SH-SY5Y (cell line): ENCODE results near the gene RPLP2.

ENCODE experiments used
- GATA2 ChIP-seq: IDR thresholded peaks from 2 replicates; pipeline ENCODE4 v1.6.1; 2011; ENCODE audit warnings: mild to moderate bottlenecking, low read depth, low read length
- GATA3 ChIP-seq: IDR thresholded peaks from 2 replicates; pipeline ENCODE4 v1.6.1; 2011; ENCODE audit warnings: low read depth, mild to moderate bottlenecking, low read length, moderate library complexity

The RPLP2 gene

DNA sequence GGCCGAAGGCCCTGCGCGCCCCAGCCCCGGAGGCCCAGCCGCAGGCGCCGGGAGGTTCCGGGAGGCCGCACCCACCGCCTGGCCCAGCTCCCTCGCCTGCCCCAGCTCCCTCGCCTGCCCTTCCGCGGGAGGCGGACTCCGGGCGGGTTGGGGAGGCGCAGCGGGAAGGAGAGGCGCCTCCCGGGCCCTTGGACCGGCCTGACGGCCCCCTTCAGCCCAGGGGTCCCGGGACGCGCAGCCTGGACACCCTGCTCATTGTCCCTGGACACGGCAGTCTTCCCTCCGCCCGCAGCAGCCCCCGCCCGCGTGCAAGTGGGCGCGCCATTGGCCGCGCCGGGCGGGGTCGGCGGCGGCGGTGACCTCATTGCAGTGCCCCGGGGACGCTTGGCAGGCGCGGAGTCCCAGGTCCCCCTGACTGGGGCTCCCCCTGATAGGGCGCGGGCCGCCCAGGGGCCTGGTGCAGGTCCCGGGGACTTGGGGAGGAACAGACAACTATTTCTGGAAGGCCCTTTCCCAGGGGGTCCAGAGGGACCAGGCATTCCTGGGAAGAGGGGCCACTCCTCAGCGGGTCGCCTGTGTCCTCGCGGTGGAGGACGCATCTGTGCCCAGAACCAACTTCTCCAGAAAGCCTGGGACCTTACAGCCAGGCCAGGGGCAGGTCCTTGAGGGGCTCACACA, 23.5 kb downstream of the RPLP2 start:
- TF ChIP-seq GATA2 (no peak), GATA3 (no peak)

DNA sequence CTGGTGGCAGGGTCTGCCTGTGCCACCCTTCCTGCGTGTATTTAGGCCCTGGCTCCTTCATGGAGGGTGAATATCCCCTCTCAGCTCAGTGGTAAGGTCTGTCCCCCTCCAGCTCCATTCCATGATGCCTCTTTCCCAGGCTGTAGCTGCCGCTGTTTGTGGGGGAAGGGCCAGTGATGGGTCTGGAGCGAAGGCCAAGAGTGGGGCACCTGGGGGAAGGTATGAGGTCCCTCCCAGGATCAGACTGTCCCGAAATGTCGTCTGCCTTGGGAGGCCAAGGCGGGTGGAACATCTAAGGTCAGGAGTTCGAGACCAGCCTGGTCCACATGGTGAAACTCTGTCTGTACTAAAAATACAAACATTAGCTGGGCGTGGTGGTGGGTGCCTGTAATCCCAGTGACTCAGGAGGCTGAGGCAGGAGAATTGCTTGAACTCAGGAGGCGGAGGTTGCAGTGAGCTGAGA, 24.1 kb downstream of the RPLP2 start:
- TF ChIP-seq GATA3 (no peak), GATA2 (no peak)

DNA sequence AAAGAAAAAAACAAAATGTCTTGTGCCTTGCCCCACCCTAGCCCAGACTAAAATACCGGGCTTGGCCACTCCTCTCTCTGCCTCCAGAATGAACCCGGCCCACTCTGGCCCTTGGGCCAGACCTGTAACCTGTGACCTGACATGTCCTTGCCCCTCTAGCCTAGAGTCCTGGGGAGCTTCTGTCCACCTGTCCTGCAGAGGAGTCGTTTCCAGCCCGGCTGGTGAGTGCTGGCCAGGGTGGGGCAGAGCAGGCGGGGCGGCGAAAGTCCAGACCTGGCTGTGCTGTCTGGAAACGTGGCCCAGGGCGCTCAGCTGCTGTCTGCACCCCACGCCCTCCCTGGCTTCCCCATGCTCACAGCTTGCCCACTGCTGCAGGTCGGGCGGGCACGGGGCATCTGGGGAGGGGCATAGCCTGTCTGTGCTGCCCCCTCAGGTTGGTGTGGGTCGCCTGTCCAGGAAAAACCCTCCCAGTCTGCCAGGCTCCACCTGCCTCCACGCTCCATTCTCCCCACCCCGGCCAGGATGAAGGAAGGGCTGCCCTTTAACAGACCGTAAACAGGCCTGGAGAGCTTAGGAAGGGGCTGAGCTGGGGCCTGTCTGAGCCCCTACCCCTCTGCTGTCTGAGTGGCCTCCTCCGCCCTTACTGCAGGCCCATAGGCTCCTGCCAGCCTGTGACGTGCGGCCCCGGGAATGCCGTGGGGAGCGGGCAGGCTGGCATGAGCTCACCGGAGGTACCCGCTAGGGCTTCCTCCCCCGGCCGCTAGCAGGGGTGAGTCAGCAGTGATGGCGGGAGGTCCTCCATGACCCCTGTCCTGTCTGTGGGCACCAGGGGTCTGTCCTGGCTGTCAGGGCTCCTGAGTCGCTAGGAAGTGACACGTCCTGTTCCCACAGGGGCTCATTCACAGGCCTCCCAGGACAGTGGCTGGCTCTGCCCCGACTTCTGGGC, 24.9 kb downstream of the RPLP2 start:
- TF ChIP-seq GATA3 (no peak), GATA2 (no peak)

DNA sequence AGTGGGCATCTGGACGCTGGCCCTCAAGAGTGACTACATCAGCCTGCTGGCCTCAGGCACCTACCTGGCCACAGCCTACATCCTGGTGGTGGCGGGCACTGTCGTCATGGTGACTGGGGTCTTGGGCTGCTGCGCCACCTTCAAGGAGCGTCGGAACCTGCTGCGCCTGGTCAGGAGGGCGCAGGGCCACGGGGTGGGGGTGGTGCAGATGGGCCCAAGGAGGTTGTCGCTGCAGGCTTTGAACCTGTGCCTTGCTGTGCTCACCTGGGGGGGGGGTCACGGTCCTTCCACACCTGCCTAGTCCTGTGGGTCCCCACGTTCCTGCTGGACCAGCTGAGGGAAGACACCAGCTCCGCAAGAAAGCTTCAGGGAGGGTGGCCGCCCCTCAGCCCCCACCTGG, 26.5 kb downstream of the RPLP2 start:
- no peak for TF ChIP-seq GATA2
- TF ChIP-seq GATA3, result no peak

DNA sequence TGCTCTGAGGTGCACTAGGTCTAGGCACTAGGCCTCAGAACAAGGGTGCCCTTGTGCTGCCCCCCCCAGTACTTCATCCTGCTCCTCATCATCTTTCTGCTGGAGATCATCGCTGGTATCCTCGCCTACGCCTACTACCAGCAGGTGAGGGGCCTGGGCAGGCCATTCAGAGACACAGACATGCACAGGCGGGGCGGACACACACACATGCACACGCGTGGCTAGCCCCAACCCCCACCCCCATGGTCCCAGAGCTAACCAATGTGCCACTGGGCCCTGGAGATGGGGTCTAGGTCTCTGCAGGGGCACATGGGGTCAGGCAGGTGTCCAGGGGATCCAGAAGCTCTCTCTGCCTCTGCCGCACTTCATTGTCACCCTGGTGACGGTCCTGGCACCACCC, 26.9 kb downstream of the RPLP2 start:
- no peak for TF ChIP-seq GATA2
- no peak for TF ChIP-seq GATA3

DNA sequence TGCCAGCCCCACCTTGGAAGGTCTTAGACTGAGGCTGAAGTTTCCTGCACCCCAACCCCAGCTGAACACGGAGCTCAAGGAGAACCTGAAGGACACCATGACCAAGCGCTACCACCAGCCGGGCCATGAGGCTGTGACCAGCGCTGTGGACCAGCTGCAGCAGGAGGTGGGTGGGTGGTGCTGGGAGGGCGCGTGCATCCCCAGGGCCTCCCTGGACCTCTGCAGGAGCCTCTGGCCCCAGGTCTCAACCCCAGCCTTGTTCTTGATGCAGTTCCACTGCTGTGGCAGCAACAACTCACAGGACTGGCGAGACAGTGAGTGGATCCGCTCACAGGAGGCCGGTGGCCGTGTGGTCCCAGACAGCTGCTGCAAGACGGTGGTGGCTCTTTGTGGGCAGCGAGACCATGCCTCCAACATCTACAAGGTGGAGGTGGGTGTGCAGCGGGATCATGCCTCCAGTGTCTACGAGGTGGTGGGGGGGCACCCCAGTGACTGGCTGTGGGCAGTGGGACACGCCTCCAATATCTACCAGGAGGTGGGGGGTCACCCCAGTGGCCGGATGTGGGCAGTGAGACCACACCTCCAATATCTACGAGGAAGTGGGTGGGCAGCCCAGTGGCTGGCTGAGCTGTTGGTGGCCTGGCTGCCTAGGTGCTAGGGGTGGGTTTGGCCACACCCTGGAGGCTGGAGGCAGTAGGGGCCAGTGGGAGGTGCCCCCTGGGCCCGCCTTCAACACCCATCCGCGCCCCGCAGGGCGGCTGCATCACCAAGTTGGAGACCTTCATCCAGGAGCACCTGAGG, 27.6 kb downstream of the RPLP2 start:
- TF ChIP-seq GATA2, result no peak
- no peak for TF ChIP-seq GATA3

DNA sequence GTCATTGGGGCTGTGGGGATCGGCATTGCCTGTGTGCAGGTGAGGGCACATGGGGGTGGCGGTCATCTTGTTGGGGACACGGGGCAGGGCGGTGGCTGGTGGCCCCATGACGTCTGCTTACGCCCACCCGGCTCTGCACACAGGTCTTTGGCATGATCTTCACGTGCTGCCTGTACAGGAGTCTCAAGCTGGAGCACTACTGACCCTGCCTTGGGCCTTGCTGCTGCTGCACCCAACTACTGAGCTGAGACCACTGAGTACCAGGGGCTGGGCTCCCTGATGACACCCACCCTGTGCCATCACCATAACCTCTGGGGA, 28.2 kb downstream of the RPLP2 start:
- TF ChIP-seq GATA3, result no peak
- TF ChIP-seq GATA2, result no peak

DNA sequence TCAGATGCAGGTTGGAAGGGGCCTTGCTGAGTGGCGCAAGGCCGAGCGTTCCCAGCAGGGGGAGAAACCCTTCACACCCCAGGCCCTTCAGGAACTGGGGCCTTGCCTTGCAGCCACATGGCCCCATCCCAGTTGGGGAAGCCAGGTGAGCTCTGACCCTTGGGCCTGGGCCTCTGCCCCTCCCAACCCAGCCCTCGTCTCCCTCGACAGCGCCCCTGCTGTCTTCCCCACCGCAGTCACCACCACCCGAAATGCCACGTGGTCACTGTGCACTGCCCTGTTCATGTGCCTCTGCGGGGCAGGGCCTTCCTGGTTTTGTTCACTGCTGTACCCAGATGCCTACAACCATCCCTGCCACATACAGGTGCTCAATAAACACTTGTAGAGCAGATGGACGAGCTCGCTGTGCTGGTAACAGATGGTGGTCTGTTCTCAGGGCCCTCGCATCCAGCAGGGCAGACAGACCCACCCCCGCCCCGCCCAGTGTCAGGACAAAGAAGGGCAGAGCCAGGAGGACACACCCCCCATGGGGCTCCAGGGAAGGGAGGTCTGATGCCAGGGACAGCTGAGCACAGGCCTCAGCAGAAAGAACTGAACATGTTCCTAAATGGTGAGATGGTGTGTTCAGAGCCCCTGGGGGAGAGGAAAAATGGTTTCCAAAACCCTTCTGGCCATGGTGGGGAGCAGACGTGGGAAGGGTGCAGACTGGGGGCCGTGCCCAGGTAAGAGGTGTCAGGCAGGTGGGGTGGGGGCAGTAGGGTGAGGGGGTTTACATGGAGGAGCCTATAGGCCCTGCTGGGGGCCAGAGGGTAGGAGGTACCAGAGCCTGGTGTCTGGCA, 28.9 kb downstream of the RPLP2 start:
- TF ChIP-seq GATA3, result no peak
- TF ChIP-seq GATA2, result no peak

DNA sequence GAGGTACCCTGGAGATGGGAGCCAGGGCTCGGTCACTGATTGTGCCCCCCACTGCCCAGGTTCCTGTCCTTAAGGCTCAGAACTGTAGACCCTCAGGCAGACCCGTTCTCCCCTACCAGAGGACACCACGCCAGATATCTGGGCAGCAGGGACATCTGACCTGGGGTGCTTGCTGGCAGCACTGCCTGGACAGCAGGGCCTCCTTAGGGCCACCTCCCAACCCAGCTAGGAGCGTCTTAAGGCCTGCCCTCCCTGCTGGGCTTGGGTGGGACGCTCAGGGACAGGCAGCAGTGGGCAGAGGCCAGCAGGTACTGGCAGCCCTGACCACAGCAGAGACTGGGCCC, 29.5 kb downstream of the RPLP2 start:
- TF ChIP-seq GATA3, result no peak
- TF ChIP-seq GATA2, result no peak

DNA sequence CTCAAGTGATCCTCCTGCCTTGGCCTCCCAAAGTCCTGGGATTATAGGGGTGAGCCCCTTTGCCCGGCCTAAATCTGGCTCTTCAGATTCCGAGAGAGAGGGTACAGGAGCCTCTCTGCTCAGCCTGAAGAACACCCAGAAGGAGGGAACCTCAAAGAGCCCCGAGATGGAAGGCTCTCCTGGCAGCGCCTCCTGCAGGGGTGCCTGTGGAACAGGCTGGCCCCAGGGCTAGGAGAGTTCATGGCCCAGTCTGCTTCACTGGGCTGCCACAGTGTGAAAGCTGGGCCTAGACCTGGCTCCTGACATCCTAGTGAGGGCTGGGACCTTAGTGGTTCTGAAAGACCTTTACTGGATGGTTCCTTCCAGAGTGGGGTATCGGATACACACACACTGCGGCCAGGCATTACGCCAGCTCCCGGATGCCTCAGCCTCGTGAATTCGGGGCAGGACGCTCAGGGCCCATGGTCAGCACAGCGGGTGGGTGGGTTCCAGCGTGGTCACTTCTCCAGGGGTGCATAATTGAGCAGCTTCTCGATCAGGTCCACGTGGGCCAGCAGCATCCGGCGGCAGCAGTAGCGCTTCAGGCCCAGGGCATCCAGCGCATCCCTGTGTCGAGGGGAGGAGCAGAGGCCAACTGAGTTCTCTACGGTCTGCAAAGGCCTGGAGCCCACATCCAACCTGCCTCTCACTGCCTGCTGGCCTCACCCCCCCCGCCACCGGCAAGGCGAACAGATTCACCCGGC, 30.3 kb downstream of the RPLP2 start:
- TF ChIP-seq GATA2, result no peak
- TF ChIP-seq GATA3, result no peak

DNA sequence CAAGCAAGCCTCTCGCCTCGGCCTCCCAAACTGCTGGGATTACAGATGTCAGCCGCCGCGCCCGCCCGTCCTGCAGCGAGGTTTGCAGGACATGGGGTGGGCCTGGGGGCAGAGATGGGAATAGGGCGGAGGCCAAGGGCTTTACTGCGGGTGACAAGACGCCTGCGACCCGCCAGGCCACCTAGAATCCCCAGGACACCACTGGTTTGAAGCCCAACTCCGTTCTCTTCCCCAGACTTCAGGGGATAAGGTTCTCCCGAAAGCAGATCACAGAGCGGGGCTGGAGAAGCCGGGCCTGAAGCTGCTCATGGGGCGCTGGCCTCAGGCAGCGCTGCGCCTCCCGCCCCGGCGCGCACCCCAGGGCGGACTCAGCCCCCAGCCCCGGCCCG, 32.2 kb downstream of the RPLP2 start:
- TF ChIP-seq GATA3 (no peak), GATA2 (no peak)

DNA sequence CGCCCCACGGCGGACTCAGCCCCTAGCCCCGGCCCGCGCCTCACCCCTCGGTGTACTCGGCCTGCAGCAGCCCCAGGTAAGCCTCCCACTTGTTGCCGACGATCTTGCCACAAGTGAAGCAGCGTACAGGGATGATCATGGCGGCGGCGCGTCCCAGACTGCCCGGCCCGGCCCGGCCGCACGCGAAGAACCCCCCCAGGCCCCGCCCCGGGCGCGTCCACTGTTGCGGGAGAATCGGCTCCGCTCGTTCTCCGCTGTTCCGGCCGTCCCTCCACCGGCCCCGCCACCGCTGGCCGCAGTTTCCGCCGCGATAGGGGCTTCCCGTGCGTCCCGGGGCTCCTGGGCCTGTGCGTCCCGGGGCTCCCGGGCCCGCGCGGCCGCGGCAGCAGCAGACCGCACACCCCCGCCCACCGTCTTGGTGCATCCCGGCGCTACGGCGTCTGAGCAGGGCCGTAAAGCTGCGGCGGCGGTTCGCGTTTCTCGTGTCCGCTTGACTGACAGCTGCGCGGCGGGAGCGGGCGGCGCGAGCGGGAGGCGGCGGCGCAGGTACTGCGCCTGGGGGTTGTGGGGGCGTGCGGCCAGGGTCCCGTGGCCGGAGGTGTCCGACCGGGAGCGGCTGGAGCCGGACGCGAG, 32.7 kb downstream of the RPLP2 start, which contains the start of the genes POLR2L and TSPAN4:
TSS of gene POLR2L (minus strand) at position 160 of the 633 bp plus-strand sequence. CDS start at position 139, 21 bp downstream.
TSS of gene TSPAN4 (plus strand) at position 483 of the 633 bp plus-strand sequence. CDS start 7,453 bp downstream, outside the sequence.
- TF ChIP-seq GATA3, result no peak
- no peak for TF ChIP-seq GATA2
